Dermis microvascular lymphatic vessel endothelial cell (primary cell): Measurements from ENCODE around the gene WSB2. TPM values are rescaled to one million over a fixed set of nuclear protein-coding genes. Genes with fewer than 3 reads are reported as not detected.

Experiments used
- DNase-seq, 2 donors: peaks; one replicate each; pipeline versions ENCODE4 v3.0.0 to v3.0.0-alpha.2; 2010; ENCODE audit warnings: low read depth in 2 of 2
- total RNA-seq: library from RNA; depleted of rRNA; stranded (reverse); fragments of >200 nt; gene quantifications from 2 replicates; pipeline ENCODE4 v1.2.1, GENCODE V29; 2014

WSB2 gene
- total RNA-seq, 1 donor from 2014 or later = 82.4 TPM

DNA sequence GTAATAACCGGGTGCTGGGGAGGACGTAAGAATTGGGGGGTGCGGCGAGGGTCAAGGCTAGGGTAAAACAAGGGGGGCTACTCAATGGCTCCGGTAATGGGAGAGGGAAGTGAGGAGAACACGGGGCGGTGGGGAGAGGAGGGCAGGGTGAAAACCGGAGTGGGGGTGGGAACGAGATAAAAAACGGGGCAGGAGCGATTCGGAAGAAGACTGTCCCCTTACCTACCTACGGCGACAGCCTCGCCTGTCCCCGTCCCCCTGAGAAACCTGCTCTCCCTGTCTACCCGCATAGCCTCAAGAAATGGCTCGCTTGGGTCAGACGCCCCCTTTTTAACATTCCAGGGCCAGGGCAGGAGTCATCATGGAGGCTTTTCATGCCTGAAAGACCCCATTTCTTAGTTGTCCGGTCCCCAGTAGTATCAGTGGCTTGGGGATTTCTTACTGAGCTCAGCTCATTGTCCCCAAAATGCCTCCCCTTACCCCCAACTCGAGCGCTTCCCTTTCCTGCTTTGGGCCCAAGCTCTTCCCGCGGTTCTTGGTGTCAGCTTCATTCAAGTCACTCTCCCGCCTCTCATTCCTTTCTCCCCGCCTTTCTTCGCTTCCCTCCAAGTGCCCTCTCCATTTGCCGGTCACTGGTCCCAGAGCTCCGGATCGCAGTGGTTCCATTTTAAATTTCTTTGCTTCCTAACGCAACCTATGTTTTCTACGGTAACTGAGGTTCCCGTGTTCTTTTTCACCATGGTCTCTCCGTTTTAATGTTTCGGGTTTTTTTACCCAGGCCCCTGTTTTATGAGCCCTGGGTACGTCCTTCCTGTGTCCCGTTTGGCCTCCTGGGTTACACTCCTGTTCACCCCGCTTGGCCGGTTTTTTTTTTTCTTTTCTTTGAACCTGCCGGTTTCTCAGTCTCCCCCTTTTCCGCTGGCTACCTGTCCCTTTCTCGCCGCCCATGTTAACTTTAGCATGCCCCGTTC, 1.2 kb upstream of the WSB2 start:
- peak in 1 of 2 donors; percentile 44 for DNase-seq

DNA sequence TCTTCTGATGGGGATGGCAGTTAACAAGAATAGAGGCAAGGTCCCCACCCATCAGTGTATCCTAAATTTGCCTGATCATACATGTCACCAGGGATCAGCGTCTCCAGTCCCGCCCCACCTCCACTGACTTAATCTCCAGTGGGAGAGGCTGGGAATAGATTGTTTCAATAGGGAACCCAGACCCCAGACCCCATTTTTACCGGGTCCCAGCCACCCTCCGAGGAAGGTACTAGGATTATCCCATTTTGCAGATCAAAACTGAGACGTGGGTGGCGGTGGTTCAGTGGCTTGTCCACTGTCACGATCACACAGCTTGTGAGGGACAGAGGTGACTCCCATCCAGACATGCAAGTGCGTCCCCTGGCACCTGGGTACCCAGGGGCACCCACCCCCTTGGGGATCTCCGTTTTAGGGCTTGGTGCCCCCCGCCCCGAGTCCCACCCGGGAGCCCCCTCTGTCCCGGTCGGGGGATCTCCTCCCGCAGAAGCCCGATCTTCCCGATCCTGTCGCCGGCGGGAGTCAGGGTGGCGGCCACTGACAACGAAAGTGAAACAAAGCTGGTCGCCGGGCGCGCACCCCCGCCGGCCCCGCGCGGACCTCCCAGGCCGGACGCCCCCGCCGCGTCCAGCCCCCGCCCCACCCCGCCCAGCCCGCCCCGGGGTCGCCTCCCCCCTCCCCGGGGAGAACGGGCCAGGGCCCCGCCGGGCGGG, 523 bp downstream of the WSB2 start:
- peak in 1 of 2 donors; percentile 59 for DNase-seq

- DNase-seq = peak in 1 of 2 donors; percentile 22
These were observed 1.4 kb downstream of the WSB2 start for GRCh38 chr12:118059341-118060191.

DNA sequence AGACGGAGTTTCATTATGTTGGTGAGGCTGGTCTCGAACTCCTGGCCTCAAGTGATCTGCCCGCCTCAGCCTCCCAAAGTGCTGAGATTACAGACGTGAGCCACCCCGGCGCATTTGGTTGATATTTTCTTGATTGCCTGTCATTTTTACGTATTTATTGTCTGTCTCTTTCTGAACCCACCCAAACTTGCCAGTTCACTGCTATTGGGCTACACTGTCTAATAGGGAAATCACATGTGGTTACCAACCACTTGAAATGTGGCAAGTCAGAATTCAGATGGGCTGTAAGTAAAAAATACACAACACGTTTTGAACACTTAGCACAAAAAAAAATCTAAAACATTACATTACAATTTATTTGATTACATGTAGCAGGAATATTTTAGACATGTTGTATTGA, 2.1 kb downstream of the WSB2 start:
- DNase-seq = no peak

- DNase-seq = no peak
These were observed 2.8 kb downstream of the WSB2 start for GRCh38 chr12:118058227-118058626.

DNA sequence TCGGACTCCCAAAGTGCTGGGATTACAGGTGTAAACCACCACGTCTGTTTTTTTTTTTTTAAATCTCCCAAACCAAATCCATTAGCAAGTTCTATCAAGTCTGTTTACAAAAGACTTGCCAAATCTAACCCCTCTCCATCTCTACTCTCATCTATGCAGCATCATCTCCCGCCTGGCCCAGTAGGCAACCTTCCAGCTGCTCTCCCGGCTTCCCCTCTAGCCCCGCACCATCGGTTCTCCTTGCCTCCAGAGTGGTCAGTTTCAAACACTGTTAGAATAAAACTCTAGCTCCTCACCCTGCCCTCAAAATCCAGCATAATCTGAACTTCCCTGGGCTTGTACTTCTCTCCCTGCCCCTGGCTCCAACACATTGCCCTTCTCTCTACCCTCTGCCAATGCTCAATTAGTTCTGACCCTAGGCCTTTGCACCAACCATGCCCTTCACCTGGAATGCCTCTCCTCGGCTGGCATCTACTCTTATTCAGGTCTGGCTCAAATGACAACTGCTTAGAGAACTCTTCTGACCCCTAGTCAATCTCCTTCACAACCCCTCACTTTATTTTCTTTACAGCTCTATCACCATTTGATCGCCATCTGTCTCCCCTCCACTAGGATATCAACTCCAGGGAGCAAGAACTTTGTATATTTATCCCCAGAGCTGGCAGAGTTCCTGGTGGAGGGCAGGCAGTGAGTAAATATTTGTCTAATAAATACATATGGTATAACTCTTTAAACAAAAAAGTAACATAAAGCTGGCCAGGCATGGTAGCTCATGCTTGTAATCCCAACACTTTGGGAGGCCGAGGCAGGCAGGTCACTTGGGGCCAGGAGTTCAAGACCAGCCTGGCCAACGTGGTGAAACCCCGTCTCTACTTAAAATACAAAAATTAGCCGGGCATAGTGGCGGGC, 4.9 kb downstream of the WSB2 start:
- DNase-seq = no peak

DNA sequence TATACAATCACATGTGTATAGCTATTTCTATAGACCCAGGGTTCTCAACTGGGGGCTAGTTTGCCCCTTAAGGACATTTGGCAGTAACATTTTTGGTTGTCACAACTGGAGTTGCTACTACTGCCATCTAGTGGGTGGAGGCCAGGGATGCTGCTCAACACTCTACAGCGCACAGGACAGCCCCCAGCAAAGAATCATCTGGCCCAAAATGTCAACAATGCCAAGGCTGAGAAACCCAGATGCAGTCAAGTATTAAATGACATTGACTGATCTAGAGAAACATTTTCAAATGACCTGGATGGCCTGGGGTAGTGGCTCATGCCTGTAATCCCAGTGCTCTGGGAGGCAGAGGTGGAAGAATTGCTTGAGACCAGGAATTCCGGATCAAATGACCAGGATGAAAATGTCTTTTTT, 5.8 kb downstream of the WSB2 start:
- DNase-seq = peak; percentile 71 to 94

DNA sequence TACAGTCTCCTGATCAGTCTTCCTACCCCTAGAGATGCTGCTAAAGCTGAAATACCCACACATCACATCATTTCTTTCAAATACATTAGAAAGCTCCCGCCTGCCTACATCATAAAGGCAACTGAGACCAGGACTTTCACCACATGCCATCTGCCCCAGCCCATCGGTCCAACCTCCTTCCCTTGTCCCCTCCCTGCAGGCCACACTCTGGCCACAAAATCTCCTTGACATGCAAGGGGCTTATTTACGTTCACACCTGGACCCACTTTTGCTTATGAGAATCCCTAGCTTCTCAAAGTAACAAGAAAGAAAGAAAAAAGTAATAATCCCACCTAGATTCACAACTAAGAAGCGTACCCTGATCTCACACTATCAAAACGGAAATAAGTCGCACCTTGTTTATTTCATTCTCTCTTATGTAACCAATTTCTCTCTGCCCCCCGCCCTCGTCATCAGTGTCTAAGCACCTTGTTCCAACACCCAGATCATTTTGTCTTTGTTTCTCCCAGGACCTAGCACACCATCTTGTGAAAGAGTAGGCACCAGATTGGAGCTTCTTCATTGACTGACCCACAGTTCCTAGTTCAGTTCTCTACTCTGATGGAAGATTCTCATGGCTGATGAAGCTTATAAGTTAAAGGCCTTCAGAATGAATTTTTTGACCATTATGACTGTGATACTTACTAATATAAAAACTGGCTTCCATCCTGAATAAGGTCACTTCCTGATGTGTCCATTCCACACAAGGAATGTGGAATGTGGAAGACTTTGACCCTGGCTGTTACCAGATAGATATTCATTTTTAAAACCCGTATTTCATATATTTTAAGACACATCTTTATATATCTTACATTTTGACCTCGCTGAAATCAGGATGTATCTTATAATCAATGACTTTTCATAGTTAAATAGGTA, 7.7 kb downstream of the WSB2 start:
- peak in 1 of 2 donors; percentile 32 for DNase-seq

DNA sequence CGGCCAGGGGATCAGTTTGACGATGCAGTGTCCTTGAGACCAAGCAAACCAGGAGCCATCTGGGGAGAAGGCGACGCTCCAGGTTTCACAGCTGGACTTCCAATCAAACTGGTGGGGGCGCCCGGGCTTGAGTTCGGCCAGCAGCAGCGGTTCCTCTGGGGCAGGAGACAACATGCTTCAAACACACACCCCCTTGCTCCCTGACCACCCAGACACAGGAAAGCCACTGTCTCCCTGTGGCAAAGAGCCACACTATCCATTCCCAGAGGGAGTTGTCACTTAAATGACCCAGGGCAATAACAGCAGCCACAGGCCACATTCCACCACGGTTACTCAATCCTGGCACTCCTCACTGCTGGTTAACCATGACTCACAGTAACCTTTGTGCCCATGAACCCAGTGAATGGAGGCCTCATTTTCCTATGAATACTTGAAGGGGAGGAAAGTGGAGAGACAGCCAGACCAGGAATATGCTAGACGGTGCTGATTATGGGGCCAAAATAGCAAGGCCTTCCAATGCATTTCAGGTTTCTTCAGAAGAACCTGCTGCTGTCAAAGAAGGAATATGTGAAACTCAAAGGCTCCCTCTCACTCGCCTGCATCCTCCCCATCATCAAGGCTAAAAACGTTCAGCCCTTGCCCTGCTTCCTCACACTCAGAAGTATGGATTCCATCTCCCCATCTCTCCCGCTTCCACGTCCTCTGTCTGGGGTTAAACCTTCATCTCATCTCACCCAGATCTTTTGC, 8.5 kb downstream of the WSB2 start:
- DNase-seq = peak; percentile 95 to 96

DNA sequence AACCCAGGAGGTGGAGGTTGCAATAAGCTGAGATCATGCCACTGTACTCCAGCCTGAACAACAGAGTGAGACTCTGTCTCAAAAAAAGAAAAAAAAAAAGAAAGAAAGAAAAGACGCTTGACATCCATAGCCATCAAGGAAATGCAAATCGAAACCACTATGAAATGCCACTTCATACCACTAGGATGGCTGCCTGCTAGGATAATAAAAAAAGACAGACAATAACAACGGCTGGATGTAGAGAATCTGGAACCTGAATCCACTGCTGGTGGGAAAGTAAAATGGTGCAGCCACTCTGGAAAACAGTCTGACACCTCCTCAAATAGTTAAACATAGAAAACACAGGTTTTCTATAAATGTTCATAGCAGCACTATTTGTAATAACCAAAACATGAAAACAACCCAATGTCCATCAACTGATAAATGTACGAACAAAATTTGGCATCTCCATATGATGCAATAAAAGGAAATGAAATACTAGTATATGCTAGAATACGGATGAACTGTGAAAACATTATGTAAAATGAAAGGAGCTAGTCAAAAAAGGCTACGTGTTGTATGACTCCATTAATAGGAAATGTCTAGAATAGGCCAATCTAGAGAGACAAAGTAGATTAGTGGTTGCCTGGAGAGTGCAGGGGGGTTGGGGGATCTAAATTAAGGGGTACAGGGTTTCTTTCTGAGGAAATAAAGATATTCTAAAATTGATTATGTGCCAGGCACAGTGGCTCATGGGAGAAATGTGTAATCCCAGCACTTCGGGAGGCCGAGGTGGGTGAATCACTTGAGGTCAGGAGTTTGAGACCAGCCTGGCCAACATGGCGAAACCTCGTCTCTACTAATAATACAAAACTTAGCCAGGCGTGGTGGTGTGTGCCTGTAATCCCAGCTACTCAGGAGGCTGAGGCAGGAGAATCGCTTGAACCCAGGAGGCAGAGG, 9.7 kb downstream of the WSB2 start:
- DNase-seq = no peak

GRCh38 chr12:118046430-118046829, 14.5 kb downstream of the WSB2 start:
- DNase-seq = no peak

- DNase-seq = no peak
These were observed 16.4 kb downstream of the WSB2 start for GRCh38 chr12:118044577-118044976.

DNA sequence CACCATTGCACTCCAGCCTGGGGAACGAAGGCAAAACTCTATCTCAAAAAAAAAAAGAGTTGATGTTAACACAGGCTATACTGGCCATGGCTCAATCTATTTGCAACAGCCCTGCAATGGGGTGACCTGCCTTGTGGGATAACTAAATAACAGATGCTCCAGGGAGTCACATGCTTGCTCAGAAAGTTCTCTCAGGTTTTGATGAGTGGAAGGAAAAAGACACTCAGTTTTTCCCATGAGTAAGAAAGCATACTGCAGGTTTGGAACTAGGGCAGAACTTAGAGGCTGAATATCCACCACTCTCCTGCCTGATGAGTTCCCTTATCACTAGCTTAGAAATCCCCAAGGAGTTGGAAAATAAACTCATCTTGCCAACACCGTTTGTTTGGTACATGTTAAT, 16.9 kb downstream of the WSB2 start:
- DNase-seq = no peak

DNA sequence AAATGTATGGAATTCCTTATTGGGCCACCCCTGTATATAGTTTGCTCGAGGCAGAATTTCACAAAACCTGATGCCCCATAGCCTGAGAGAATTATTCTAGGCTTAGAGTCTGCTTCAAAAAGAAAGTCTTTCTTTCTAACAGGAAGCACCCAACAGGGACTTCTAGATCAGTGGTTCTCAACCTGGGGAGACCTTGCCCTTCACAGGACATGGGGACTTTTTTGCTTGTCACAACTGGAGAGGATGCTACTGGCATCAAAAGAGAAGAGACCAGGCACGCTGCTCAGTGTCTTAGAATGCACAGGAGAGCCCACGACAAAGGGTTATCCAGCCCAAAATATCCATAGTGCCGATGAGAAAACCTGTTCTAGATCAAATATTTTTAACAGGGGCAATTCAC, 18.9 kb downstream of the WSB2 start:
- no peak for DNase-seq

GRCh38 chr12:118038137-118038536, 22.8 kb downstream of the WSB2 start:
- DNase-seq = no peak

GRCh38 chr12:118036672-118037411, 24.1 kb downstream of the WSB2 start:
- no peak for DNase-seq
